Lower leg skin (tissue), 3 donors: ENCODE data around the gene NRXN3.

Source experiments
- POLR2A ChIP-seq, 2 donors: fragments of 450-650 bp; IDR thresholded peaks; one replicate each; pipeline ENCODE4 v1.6.1; 2016 to 2017; ENCODE audit warnings: antibody characterized with exemption in 2 of 2, mild to moderate bottlenecking in 1 of 2, moderate library complexity in 1 of 2
- TF ChIP-seq, protein P1 (sequence below), 3 donors: fragments of 450-650 bp; IDR thresholded peaks; one replicate each; pipeline ENCODE4 v1.5.1; 2016; ENCODE audit warnings: antibody characterized with exemption in 3 of 3, mild to moderate bottlenecking in 3 of 3, moderate library complexity in 2 of 3

DNA sequence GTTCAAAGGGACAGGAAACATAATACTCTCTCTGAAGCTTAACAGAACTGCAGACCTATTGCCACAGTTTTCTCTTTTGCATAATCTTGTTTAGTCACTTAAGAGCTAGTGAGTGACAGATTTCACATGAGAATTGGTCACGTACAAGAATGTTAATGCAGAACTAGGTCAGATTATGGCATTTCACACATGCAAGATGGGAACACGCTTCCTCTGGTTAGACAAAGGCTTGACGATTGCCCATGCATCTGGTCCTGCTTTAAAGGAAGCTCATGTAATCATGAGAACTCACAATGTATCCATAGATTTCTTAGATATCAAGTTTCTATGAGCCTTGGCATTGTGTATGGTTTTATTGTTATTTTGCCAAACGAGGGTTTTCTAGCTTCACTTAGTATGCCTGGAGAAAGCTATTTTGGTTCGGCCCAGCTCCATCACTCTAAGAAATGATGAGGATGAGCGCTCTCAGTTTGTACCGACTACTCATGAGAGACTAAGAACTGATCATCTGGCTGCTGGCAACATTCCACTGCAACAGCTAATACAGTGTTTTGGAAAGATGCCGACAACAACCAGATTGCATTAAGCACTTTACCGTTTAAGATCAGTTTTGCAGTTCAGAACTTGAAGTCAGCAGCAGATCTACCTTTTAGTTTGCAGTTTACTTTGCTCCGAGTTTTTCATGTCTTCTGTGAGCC, 1661.2 kb downstream of the NRXN3 start:
- TF ChIP-seq, protein P1, sequence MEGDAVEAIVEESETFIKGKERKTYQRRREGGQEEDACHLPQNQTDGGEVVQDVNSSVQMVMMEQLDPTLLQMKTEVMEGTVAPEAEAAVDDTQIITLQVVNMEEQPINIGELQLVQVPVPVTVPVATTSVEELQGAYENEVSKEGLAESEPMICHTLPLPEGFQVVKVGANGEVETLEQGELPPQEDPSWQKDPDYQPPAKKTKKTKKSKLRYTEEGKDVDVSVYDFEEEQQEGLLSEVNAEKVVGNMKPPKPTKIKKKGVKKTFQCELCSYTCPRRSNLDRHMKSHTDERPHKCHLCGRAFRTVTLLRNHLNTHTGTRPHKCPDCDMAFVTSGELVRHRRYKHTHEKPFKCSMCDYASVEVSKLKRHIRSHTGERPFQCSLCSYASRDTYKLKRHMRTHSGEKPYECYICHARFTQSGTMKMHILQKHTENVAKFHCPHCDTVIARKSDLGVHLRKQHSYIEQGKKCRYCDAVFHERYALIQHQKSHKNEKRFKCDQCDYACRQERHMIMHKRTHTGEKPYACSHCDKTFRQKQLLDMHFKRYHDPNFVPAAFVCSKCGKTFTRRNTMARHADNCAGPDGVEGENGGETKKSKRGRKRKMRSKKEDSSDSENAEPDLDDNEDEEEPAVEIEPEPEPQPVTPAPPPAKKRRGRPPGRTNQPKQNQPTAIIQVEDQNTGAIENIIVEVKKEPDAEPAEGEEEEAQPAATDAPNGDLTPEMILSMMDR (IDR thresholded peaks at IDR 0.05), result no peak
- no peak for TF ChIP-seq POLR2A (IDR thresholded peaks at IDR 0.05)
